Measurements from ENCODE around the gene RFLNA.

GRCh38 chr12:124305776-124306685, 11.1 kb downstream of the RFLNA start:
- TF ChIP-seq CTCF (conservative IDR thresholded peaks at IDR 0.05 in 1 of 2, IDR thresholded peaks at IDR 0.05 in 1 of 2; ENCODE audit: low read depth in 1 of 2, low read length in 2 of 2) (no peak), EZH2 (IDR thresholded peaks at IDR 0.05; ENCODE audit: low read length, missing control alignments) (no peak)
